Measurements from ENCODE around the gene RIC1.

DNA sequence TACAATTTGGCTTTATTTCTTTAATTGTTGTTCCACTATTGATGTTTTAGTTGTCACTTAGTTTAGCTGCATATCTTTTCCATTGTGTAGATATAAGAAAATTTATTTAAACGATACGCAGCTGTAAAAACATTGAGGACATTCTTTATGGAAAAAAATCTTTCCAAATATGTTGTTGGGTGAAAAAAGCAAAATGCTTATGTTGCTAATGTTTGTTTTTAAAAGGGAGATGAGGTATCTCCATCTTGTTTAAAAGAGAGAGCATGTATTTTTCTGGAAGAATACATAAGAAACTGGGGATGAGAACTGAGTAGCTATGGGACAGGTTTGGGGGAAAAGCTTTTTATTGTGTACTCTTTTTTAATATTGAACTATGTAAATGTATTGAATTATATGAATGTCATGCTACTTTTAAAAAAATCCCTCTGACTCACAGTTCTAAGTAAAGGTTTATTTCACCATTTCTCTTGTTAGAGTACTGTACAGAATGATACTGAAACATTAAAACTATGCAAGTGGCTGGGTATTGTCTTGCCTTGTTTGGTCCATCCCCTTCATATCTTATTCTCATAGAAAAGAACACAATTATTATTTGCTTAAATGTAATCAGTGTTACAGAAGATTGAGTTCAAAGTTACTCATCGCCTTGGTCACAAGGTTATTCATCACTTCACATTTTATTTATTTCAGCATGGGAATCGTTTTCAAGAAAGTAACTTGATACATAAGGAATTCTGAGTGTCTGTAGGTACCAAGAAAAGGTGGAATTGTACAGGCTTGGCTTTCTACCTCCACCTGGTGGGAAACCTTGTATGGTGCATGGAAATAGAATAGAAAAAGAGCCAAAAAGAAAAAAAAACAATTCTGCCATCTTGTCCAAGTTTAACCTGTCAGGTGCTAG, 85.8 kb downstream of the RIC1 start:
- TF ChIP-seq CTCF (conservative IDR thresholded peaks at IDR 0.05 in 1 of 2, IDR thresholded peaks at IDR 0.05 in 1 of 2; ENCODE audit: low read depth in 1 of 2, low read length in 2 of 2) (peak; percentile 35 to 42), EZH2 (IDR thresholded peaks at IDR 0.05; ENCODE audit: low read length, missing control alignments) (no peak)
